AG04449 (cell line): ENCODE data around the gene ELMOD3.
A peak's percentile ranks its signal among the peaks of the same experiment; 100 is the strongest.
"Not testable (repeated sequence)": the region's sequence is repeated elsewhere in the genome, so short reads cannot be mapped to it uniquely, and the experiment has no call there.

Source experiments
- CTCF ChIA-PET: fragments of 350-600 bp; formaldehyde crosslinking; extraction: SDS; loops from one replicate; lab custom pipeline; 2021; ENCODE audit warnings: antibody characterized with exemption; lab: Yijun Ruan, JAX
- POLR2A ChIA-PET: fragments of 400-600, 350-600 bp; formaldehyde crosslinking; extraction: SDS; loops from one replicate; lab custom pipeline; 2020; ENCODE audit warnings: antibody characterized with exemption, inconsistent platforms; lab: Yijun Ruan, JAX
- DNase-seq: peaks from one replicate; pipeline ENCODE4 v3.0.0-alpha.2; 2010; ENCODE audit warnings: low read depth, low spot score
- H3K4me3 ChIP-seq: 2 replicates; pipeline ENCODE4 v1.5.1; 2011; ENCODE audit warnings: low read depth, mild to moderate bottlenecking, control low read depth, low read length
- CTCF ChIP-seq: IDR thresholded peaks from one replicate; pipeline ENCODE4 v1.5.1; 2011; ENCODE audit warnings: mild to moderate bottlenecking, moderate library complexity, low read length, control low read depth, inconsistent platforms; ENCODE audit not compliant: insufficient read depth; ENCODE audit errors: missing control alignments

ELMOD3 gene

GRCh38 chr2:85323351-85323987 lies 31.1 kb upstream of the ELMOD3 start:
- POLR2A ChIA-PET, result no interaction called here
- H3K4me3 ChIP-seq, result no peak overlapping the region
- no peak for TF ChIP-seq CTCF
- no peak for DNase-seq
- CTCF ChIA-PET, result interaction anchor here (2.3 kb wide), 1 partner anchor 23 kb away, joined by 10 read pairs; no protein-coding TSS in a partner anchor

- CTCF ChIA-PET, result interaction anchor here (2.3 kb wide), 1 partner anchor 23 kb away, joined by 10 read pairs; no protein-coding TSS in a partner anchor
- DNase-seq, H3K4me3 ChIP-seq, POLR2A ChIA-PET: not testable (repeated sequence)
Measured at GRCh38 chr2:85323988-85324367, 30.6 kb upstream of the ELMOD3 start.

GRCh38 chr2:85324639-85325465 lies 29.7 kb upstream of the ELMOD3 start:
- H3K4me3 ChIP-seq, result peak overlapping the region; percentile 87
- ChIA-PET CTCF (interaction anchor here (0.6 to 2.3 kb wide), 4 partner anchors 24 to 365 kb away, joined by 3 to 10 read pairs (median 4); partner anchors contain the start of genes ELMOD3 and RETSAT), POLR2A (no interaction called here)
- TF ChIP-seq CTCF, result no peak
- DNase-seq, result no peak

- CTCF ChIA-PET, result interaction anchor here (0.9 to 1.5 kb wide), 2 partner anchors 29 to 400 kb away, joined by 3 to 4 read pairs; partner anchors contain the start of genes ELMOD3 and RETSAT
- POLR2A ChIA-PET, result interaction anchor here (0.6 kb wide), 2 partner anchors 10 to 213 kb away, joined by 3 read pairs; no protein-coding TSS in a partner anchor
- peak overlapping the region; percentile 87 for H3K4me3 ChIP-seq
- no peak for TF ChIP-seq CTCF
- no peak for DNase-seq
Measured at GRCh38 chr2:85325466-85325811, 29.1 kb upstream of the ELMOD3 start.

GRCh38 chr2:85326406-85327159 lies 28.0 kb upstream of the ELMOD3 start:
- DNase-seq, result no peak
- CTCF ChIA-PET, result interaction anchor here (0.9 to 2.0 kb wide), 6 partner anchors 8 to 401 kb away, joined by 3 to 15 read pairs (median 4); partner anchors contain the start of genes ELMOD3 and RETSAT
- POLR2A ChIA-PET, result interaction anchor here (0.6 to 1.7 kb wide), 2 partner anchors 28 to 212 kb away, joined by 3 to 9 read pairs; partner anchors contain the start of genes ELMOD3, MAT2A and RETSAT
- H3K4me3 ChIP-seq, result peak overlapping the region; percentile 87
- no peak for TF ChIP-seq CTCF

- ChIA-PET CTCF (interaction anchor here (0.7 to 2.0 kb wide), 6 partner anchors 8 to 261 kb away, joined by 3 to 15 read pairs (median 4); no protein-coding TSS in a partner anchor), POLR2A (interaction anchor here (0.6 to 1.7 kb wide), 10 partner anchors 10 to 263 kb away, joined by 3 to 9 read pairs (median 3); partner anchors contain the start of genes ELMOD3, MAT2A and RETSAT)
- TF ChIP-seq CTCF, result no peak
- DNase-seq, result no peak
- H3K4me3 ChIP-seq, result peak overlapping the region; percentile 87
Measured at GRCh38 chr2:85327160-85327821, 27.3 kb upstream of the ELMOD3 start.
